ENCODE measurements around the gene PIK3C3. TPM values are rescaled to one million over a fixed set of nuclear protein-coding genes. Genes with fewer than 3 reads are reported as not detected.
"Not testable (repeated sequence)": the region's sequence is repeated elsewhere in the genome, so short reads cannot be mapped to it uniquely, and the experiment has no call there.

The PIK3C3 gene
- total and polyA plus RNA-seq, 4 donors = 12.2 to 25.8 (median 15.8) TPM

DNA sequence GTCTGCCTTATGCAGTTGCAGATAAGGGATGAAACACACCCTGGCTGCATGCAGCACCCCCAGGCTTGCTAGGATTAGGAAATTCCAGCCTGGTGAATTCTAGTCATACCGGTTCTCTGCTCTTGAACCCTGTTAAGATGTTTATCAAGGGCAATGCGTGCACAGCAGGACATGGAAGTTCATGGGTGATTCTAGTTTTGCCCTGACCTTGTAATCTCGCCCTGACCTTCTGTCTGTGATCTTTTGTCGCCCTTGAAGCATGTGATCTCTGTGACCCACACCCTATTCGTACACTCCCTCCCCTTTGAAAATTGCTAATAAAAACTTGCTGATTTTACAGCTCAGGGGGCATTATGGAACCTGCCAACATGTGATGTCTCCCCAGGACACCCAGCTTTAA, 157.1 kb downstream of the PIK3C3 start:
- H3K9me3 ChIP-seq (ENCODE audit: control insufficient read depth in 4 of 4, low read length in 3 of 4); DNase-seq (ENCODE audit: low spot score); H3K4me1 ChIP-seq (ENCODE audit: control insufficient read depth in 4 of 4, insufficient read depth in 4 of 4, low read length in 3 of 4); H3K36me3 ChIP-seq (ENCODE audit: control insufficient read depth in 4 of 4, insufficient read depth in 3 of 4, low read depth in 1 of 4, low read length in 3 of 4); H3K4me3 ChIP-seq (ENCODE audit: low read depth in 1 of 3, low read length in 3 of 3); H3K27ac ChIP-seq (ENCODE audit: low read depth in 1 of 2, low read length in 2 of 2); H3K27me3 ChIP-seq (ENCODE audit: control insufficient read depth in 4 of 4, insufficient read depth in 4 of 4, low read length in 3 of 4); H3K9ac ChIP-seq (ENCODE audit: low read depth in 1 of 2, low read length in 2 of 2): not testable (repeated sequence)
- 87% methylated on average over 5 of the region's 5 CpGs for WGBS

DNA sequence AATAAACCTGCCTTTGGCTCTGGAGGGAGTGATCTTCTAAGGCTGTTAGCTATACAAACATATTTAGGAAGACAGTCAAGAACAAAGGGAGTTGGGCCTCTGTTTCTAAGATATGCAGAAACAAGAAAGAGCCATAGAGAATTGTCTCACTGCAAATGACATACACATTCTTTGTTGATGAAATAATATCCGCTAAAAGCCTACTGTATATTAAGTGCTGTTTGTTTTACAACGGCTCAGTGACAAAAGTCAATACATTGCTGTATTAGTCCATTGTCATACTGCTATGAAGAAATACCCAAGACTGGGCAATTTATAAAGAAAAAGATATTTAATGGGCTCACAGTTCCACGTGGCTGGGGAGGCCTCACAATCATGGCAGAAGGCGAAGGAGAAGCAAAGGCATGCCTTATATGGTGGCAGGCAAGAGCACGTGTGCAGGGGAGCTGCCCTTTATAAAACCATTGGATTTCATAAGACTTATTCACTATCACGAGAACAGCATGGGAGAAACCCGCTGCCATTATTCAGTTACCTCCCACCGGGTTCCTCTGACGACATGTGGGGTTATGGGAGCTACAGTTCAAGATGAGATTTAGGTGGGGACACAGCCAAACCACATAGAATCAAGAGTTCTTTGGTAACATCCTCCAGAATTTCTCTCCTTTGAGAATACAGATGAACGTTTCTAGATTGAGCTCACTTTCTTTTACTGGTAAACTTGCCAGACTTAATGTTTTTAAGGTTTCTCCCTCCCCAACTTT, 157.8 kb downstream of the PIK3C3 start:
- H3K36me3 ChIP-seq (ENCODE audit: control insufficient read depth in 4 of 4, insufficient read depth in 3 of 4, low read depth in 1 of 4, low read length in 3 of 4) = no peaks in the 10 kb centered on the region
- 86% methylated on average over 10 of the region's 10 CpGs for WGBS
- DNase-seq (ENCODE audit: low spot score) = no peak
- H3K4me3 ChIP-seq (ENCODE audit: low read depth in 1 of 3, low read length in 3 of 3) = no peak overlapping the region
- peaks cover 0 to 10% (median 4%) of the 10 kb centered on the region in 4 donors for H3K4me1 ChIP-seq (ENCODE audit: control insufficient read depth in 4 of 4, insufficient read depth in 4 of 4, low read length in 3 of 4)
- no peaks in the 10 kb centered on the region for H3K27me3 ChIP-seq (ENCODE audit: control insufficient read depth in 4 of 4, insufficient read depth in 4 of 4, low read length in 3 of 4)
- TF ChIP-seq GABPA (IDR thresholded peaks at IDR 0.05 in 1 of 2, conservative IDR thresholded peaks at IDR 0.05 in 1 of 2) (no peak), FOXA2 (IDR thresholded peaks at IDR 0.05) (no peak), CTCF (IDR thresholded peaks at IDR 0.05; ENCODE audit: low read depth, low read length, missing input control) (no peak)
- no peaks in the 10 kb centered on the region for H3K9me3 ChIP-seq (ENCODE audit: control insufficient read depth in 4 of 4, low read length in 3 of 4)
- H3K27ac ChIP-seq (ENCODE audit: low read depth in 1 of 2, low read length in 2 of 2) = no peak overlapping the region
- no peak overlapping the region for H3K9ac ChIP-seq (ENCODE audit: low read depth in 1 of 2, low read length in 2 of 2)

DNA sequence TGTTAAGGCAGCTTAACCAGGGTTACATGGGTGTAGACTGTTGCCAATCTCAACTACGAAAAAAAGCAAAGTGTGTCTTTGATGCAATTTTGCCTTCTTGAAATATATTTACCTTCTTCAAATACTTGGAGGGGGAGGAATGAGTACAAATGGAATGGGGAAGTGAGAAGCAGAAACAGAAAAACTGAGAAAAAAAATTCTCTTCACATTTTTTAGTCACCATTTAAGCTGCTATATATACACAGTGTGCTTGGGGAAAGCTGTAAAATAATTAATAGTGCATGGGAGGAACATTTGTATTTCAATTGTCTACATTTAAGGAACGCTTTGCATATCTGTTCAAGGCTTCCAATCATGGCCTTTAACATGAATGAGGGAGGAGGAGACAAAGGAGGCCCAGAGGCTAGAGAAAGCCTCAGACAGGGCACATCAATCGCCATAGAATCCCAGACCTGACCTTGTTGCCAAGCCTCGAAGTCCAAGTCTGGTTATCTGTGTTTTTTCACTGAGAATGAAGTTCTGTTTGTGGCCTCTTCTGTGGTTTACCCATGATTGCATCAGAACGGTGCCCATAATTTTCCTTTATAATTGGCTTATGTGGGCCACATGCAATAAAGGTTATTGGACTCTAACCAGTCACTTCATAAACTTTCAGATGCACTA, 158.6 kb downstream of the PIK3C3 start:
- whole genome bisulfite sequencing = 39% methylated on average over 5 of the region's 5 CpGs
- no peak overlapping the region for H3K9ac ChIP-seq (ENCODE audit: low read depth in 1 of 2, low read length in 2 of 2)
- H3K27ac ChIP-seq (ENCODE audit: low read depth in 1 of 2, low read length in 2 of 2) = no peak overlapping the region
- H3K36me3 ChIP-seq (ENCODE audit: control insufficient read depth in 4 of 4, insufficient read depth in 3 of 4, low read depth in 1 of 4, low read length in 3 of 4) = no peaks in the 10 kb centered on the region
- no peaks in the 10 kb centered on the region for H3K9me3 ChIP-seq (ENCODE audit: control insufficient read depth in 4 of 4, low read length in 3 of 4)
- H3K27me3 ChIP-seq (ENCODE audit: control insufficient read depth in 4 of 4, insufficient read depth in 4 of 4, low read length in 3 of 4) = no peaks in the 10 kb centered on the region
- peaks cover 0 to 10% (median 4%) of the 10 kb centered on the region in 4 donors for H3K4me1 ChIP-seq (ENCODE audit: control insufficient read depth in 4 of 4, insufficient read depth in 4 of 4, low read length in 3 of 4)
- no peak for DNase-seq (ENCODE audit: low spot score)
- H3K4me3 ChIP-seq (ENCODE audit: low read depth in 1 of 3, low read length in 3 of 3) = no peak overlapping the region
- no peak for TF ChIP-seq REST (IDR thresholded peaks at IDR 0.05)
- TF ChIP-seq SP1 (IDR thresholded peaks at IDR 0.05) = peak; percentile 56
- TF ChIP-seq, protein P1, sequence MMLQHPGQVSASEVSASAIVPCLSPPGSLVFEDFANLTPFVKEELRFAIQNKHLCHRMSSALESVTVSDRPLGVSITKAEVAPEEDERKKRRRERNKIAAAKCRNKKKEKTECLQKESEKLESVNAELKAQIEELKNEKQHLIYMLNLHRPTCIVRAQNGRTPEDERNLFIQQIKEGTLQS (IDR thresholded peaks at IDR 0.05) = no peak
- no peak for TF ChIP-seq TAF1 (conservative IDR thresholded peaks at IDR 0.05)
- peak in 1 of 2 donors; percentile 50 for TF ChIP-seq RXRA (IDR thresholded peaks at IDR 0.05)
- TF ChIP-seq YY1 (IDR thresholded peaks at IDR 0.05) = no peak
- TF ChIP-seq GABPA (IDR thresholded peaks at IDR 0.05 in 1 of 2, conservative IDR thresholded peaks at IDR 0.05 in 1 of 2) = no peak
- TF ChIP-seq, protein P2, sequence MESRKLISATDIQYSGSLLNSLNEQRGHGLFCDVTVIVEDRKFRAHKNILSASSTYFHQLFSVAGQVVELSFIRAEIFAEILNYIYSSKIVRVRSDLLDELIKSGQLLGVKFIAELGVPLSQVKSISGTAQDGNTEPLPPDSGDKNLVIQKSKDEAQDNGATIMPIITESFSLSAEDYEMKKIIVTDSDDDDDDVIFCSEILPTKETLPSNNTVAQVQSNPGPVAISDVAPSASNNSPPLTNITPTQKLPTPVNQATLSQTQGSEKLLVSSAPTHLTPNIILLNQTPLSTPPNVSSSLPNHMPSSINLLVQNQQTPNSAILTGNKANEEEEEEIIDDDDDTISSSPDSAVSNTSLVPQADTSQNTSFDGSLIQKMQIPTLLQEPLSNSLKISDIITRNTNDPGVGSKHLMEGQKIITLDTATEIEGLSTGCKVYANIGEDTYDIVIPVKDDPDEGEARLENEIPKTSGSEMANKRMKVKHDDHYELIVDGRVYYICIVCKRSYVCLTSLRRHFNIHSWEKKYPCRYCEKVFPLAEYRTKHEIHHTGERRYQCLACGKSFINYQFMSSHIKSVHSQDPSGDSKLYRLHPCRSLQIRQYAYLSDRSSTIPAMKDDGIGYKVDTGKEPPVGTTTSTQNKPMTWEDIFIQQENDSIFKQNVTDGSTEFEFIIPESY (IDR thresholded peaks at IDR 0.05) = no peak
- TF ChIP-seq HNF4G (IDR thresholded peaks at IDR 0.05) = peak; percentile 38
- TF ChIP-seq MAX (IDR thresholded peaks at IDR 0.05) = no peak
- no peak for TF ChIP-seq EGR1 (IDR thresholded peaks at IDR 0.05; ENCODE audit: low read depth in 2 of 2)
- no peak for TF ChIP-seq FOXA1 (IDR thresholded peaks at IDR 0.05)
- TF ChIP-seq RAD21 (IDR thresholded peaks at IDR 0.05) = no peak
- peak; percentile 45 to 61 for TF ChIP-seq HNF4A (conservative IDR thresholded peaks at IDR 0.05)
- TF ChIP-seq NR2F2 (IDR thresholded peaks at IDR 0.05) = no peak
- no peak for TF ChIP-seq JUND (IDR thresholded peaks at IDR 0.05)
- TF ChIP-seq FOXA2 (IDR thresholded peaks at IDR 0.05) = no peak
